NCI-H2196 (cell line): ENCODE data around the gene PRADC1.

Experiments
- DNase-seq: peaks from one replicate; lab custom pipeline; 2025; ENCODE audit not compliant: unreplicated experiment; lab: John Stamatoyannopoulos, UW

The PRADC1 gene

GRCh38 chr2:73259276-73259675, 26.2 kb upstream of the PRADC1 start:
- no peak for DNase-seq

GRCh38 chr2:73258913-73259215, 25.8 kb upstream of the PRADC1 start:
- DNase-seq, result no peak

GRCh38 chr2:73258186-73258912, 25.3 kb upstream of the PRADC1 start:
- no peak for DNase-seq

- DNase-seq, result no peak
Observed at GRCh38 chr2:73257425-73258125, 24.5 kb upstream of the PRADC1 start.

- no peak for DNase-seq
Observed at GRCh38 chr2:73257021-73257420, 24.0 kb upstream of the PRADC1 start.

- no peak for DNase-seq
Observed at GRCh38 chr2:73256618-73256922, 23.5 kb upstream of the PRADC1 start.

GRCh38 chr2:73255907-73256617, 23.0 kb upstream of the PRADC1 start:
- no peak for DNase-seq

- no peak for DNase-seq
Observed at GRCh38 chr2:73255007-73255644, 22.1 kb upstream of the PRADC1 start.

GRCh38 chr2:73254343-73255006, 21.4 kb upstream of the PRADC1 start:
- DNase-seq, result no peak

- no peak for DNase-seq
Observed at GRCh38 chr2:73253901-73254300, 20.9 kb upstream of the PRADC1 start.

GRCh38 chr2:73253400-73253799, 20.4 kb upstream of the PRADC1 start:
- DNase-seq, result no peak

- no peak for DNase-seq
Observed at GRCh38 chr2:73252238-73253027, 19.4 kb upstream of the PRADC1 start.

- DNase-seq, result no peak
Observed at GRCh38 chr2:73250872-73251846, 18.1 kb upstream of the PRADC1 start.

- no peak for DNase-seq
Observed at GRCh38 chr2:73249636-73250035, 16.6 kb upstream of the PRADC1 start.

GRCh38 chr2:73246850-73247249, 13.8 kb upstream of the PRADC1 start:
- DNase-seq, result no peak

GRCh38 chr2:73244580-73244979, 11.5 kb upstream of the PRADC1 start:
- no peak for DNase-seq

- peak; percentile 65 for DNase-seq
Observed at GRCh38 chr2:73243884-73244570, 11.0 kb upstream of the PRADC1 start.

GRCh38 chr2:73239776-73240175, 6.7 kb upstream of the PRADC1 start:
- no peak for DNase-seq

- no peak for DNase-seq
Observed at GRCh38 chr2:73238976-73239375, 5.9 kb upstream of the PRADC1 start.
